GM23248 (cell line): ENCODE results near the gene ANKS1B.

Experiments
- EZH2 ChIP-seq: fragments of 200-600 bp; sonication (generic); IDR thresholded peaks from 2 replicates; pipeline ENCODE4 v1.6.1; 2018; ENCODE audit warnings: antibody characterized with exemption, mild to moderate bottlenecking; ENCODE audit not compliant: insufficient read depth, poor library complexity, severe bottlenecking
- EZH2phosphoT487 ChIP-seq: fragments of 200-600 bp; sonication (generic); IDR thresholded peaks from 2 replicates; pipeline ENCODE4 v1.6.1; 2018; ENCODE audit warnings: antibody characterized with exemption, moderate library complexity, mild to moderate bottlenecking, low read depth; ENCODE audit not compliant: insufficient read depth

DNA sequence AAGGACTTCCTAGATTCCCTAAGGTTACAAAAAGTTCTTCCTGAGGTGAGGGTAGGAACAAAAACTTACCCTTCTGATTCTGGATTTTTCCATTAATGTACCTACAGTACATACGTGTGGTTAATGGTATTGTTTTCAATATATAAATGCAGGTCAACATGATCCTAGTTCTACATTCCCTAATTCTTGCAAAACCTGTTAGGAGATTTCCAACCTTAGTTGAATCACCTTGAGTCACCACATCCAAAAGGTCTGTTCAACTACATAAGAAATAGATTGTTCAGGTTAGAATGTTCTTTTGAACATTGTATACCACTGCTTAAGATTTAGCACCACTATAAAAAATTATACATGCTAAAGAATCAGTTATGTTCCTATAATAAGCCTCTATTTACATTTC is 218.3 kb downstream of the ANKS1B start:
- TF ChIP-seq EZH2 (no peak), EZH2phosphoT487 (no peak)
